Uterus (tissue), 2 donors: ENCODE results near the gene UBASH3A.

Experiments used
- CTCF ChIP-seq, 4 experiments: fragments of 200-600 bp in 2 of 4; fragments of 450-650 bp in 2 of 4; sonication (generic) in 2 of 4; IDR thresholded peaks; one replicate each; pipeline ENCODE4 v1.5.1; 2016 to 2019; ENCODE audit warnings: antibody characterized with exemption in 4 of 4, mild to moderate bottlenecking in 2 of 4, moderate library complexity in 1 of 4
- POLR2A ChIP-seq, 2 donors: fragments of 450-650 bp; IDR thresholded peaks; one replicate each; pipeline ENCODE4 v1.6.1; 2016; ENCODE audit warnings: antibody characterized with exemption in 2 of 2, mild to moderate bottlenecking in 1 of 2, moderate library complexity in 1 of 2

DNA sequence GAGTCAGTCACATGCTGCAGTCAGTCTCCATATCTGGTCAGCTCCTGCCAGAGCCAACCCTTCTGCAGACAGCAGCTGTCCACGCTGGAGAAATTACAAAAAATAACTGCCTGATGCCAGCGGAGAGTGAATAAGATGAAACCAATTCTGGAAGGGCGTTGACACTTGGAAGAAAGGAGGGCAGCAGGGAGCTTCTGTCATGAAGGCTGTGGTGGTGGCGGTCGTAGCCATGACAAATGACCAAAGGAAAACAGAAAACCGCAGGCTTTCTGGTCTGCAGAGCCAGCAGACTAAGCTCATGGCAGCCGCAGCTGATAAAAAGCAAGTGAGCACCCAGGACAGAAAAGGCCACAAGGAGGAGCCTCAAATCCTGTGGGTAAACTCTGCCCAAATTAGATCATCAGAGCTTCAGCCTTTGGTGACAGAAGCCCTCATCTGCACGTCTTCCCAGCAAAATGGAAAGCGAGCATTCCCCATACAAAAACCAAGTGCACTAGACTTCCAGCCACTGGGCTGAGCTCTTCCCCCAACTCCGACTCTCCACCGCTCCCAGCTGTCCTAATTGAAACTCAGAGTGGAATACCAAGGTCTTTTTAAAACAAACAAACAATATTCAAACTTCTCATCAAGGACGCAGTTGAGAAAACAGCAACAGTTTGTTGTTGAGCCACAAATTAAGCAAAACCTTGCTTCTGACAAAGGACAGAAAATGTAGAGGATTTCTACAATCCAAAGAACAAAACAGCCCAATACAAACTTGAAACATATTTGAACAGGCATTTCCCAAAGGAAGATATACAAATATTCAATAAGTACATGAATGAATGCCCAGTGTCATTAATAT, 63.7 kb downstream of the UBASH3A start:
- TF ChIP-seq CTCF (IDR thresholded peaks at IDR 0.05): no peak
- no peak for TF ChIP-seq POLR2A (IDR thresholded peaks at IDR 0.05)
